Rectal smooth muscle tissue (tissue), 1 donor: ENCODE results near the gene ABCC4.

Experiments used
- H3K27ac ChIP-seq: one replicate; pipeline ENCODE4 v1.7.0; 2013; ENCODE audit warnings: low read depth, low read length, inconsistent platforms
- H3K27me3 ChIP-seq: one replicate; pipeline ENCODE4 v1.7.0; 2013; ENCODE audit warnings: low read length; ENCODE audit not compliant: control insufficient read depth, insufficient read depth
- H3K36me3 ChIP-seq: one replicate; pipeline ENCODE4 v1.7.0; 2013; ENCODE audit warnings: low read length; ENCODE audit not compliant: control insufficient read depth, insufficient read depth
- H3K4me1 ChIP-seq: one replicate; pipeline ENCODE4 v1.7.0; 2013; ENCODE audit warnings: low read length; ENCODE audit not compliant: control insufficient read depth, insufficient read depth
- H3K4me3 ChIP-seq: one replicate; pipeline ENCODE4 v1.7.0; 2013; ENCODE audit warnings: low read length
- H3K9ac ChIP-seq: one replicate; pipeline ENCODE4 v1.7.0; 2013; ENCODE audit warnings: low read length

The ABCC4 gene

DNA sequence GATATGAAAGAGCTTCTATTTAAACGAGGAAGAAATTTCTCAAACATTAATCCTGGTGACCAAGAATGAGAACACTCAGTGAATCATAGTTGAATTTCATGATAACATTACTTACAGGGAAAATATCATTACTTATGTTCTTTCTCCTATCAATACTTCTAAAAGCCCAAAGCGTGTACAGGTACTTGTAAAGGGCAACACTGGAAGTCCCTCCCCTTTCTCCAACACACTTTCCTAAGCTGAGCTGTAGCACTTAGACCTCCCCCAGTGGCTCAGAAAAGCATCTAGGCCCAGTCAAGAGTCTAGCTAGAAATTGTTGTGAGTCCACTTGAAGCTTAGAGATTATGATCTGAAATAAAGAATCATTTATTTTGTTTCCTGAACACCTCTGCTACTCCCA lies 150.7 kb downstream of the ABCC4 start:
- no peak overlapping the region for H3K27ac ChIP-seq
- H3K36me3 ChIP-seq: no peaks in the 10 kb centered on the region
- no peak overlapping the region for H3K9ac ChIP-seq
- no peaks in the 10 kb centered on the region for H3K27me3 ChIP-seq
- H3K4me1 ChIP-seq: no peaks in the 10 kb centered on the region
- no peak overlapping the region for H3K4me3 ChIP-seq

DNA sequence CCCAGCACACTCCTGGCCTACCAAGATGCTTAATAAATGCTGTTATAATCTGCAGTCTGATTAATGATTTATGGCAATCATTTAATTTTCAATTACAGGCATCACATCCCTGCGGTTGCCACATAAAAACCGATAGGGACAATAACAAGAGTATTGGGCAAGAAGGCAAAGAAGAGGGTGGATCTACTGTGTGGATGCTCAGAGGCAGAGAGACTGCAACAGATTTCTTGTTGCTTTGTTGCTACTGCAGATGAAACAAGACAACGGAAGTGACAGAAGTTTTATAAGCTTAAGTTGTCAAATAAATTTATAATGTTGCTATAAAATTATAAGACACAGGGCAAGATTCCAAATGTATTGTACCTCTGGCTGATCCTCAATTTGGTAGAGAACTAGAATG lies 154.8 kb downstream of the ABCC4 start:
- no peak overlapping the region for H3K27ac ChIP-seq

DNA sequence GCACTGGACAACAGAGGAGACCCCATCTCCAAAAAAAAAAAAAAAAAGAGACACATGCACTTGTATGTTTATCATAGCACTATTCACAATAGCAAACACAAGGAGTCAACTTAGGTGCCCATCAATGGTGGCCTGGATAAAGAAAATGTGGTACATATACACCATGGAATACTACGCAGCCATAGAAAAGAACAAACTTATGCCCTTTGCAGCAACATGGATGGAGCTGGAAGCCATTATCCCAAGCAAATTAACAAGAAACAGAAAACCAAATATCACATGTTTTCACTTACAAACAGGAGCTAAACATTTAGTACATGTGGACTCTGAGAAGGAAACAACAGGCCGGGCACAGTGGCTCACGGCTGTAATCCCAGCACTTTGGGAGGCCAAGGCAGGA lies 155.7 kb downstream of the ABCC4 start:
- Histone ChIP-seq H3K4me3 (no peak overlapping the region), H3K36me3 (no peaks in the 10 kb centered on the region), H3K27ac (no peak overlapping the region), H3K4me1 (no peaks in the 10 kb centered on the region), H3K9ac (no peak overlapping the region), H3K27me3 (no peaks in the 10 kb centered on the region)

More for the DNA sequence above, 154.8 kb downstream of the ABCC4 start:
- no peak overlapping the region for H3K4me3 ChIP-seq
- no peaks in the 10 kb centered on the region for H3K36me3 ChIP-seq
- no peaks in the 10 kb centered on the region for H3K27me3 ChIP-seq
- H3K9ac ChIP-seq: no peak overlapping the region
- no peaks in the 10 kb centered on the region for H3K4me1 ChIP-seq

DNA sequence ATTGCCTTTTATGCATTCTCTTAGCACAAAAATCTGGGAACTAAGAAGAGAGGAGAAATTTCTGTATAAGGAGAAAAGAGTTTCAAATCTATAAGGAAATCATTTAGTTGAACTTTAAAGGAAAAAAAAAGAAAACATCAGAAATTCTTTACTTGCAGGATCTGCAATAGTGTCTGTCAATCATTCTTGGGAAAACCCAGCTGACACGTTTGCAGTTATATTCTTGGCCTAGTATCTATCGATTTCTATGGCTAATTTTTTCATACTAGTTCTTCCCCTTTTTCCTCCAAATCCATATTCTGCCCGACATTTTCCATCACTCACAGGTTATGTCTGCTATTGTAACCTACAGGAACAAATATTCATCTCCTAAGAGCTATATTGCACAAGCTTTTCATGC lies 160.7 kb downstream of the ABCC4 start:
- no peaks in the 10 kb centered on the region for H3K27me3 ChIP-seq
- peaks cover 3% of the 10 kb centered on the region for H3K36me3 ChIP-seq
- H3K4me3 ChIP-seq: no peak overlapping the region
- H3K27ac ChIP-seq: no peak overlapping the region
- H3K4me1 ChIP-seq: no peaks in the 10 kb centered on the region
- no peak overlapping the region for H3K9ac ChIP-seq

DNA sequence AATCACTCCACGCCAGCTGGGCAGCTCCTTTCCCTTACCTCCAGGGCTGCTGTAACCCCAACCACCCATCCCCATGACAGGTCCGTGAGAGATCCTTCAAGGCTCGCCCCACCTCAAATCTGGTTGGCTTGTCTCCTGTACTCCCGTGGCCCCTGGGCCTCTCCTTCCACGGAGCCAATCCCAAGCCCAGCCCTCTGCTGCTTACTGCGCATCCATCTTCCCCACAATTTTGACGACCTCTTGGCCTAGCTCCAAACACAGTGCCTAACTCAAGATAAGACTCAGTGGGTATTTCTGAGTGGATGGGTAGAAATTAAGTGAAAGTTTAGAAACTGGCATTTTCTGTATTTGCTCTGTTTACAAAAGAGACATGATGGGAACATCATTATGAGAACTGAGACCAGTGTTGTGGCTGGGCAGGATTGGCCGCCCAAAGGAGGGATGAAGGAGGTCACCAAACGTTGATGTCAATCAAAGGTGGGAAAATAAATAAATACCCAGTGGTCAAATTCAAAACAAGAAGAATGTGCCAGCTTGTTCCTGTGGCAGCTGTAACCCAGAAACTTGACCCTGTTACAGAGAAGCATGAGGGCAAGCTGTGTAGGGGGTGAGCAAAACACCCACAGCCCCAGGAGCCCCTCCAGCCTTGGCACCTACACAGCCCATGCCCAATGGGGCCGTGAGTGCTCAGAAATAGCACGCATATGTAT lies 162.2 kb downstream of the ABCC4 start:
- no peak overlapping the region for H3K4me3 ChIP-seq
- H3K36me3 ChIP-seq: peaks cover 3% of the 10 kb centered on the region
- H3K9ac ChIP-seq: no peak overlapping the region
- H3K27ac ChIP-seq: no peak overlapping the region
- H3K27me3 ChIP-seq: no peaks in the 10 kb centered on the region
- no peaks in the 10 kb centered on the region for H3K4me1 ChIP-seq

DNA sequence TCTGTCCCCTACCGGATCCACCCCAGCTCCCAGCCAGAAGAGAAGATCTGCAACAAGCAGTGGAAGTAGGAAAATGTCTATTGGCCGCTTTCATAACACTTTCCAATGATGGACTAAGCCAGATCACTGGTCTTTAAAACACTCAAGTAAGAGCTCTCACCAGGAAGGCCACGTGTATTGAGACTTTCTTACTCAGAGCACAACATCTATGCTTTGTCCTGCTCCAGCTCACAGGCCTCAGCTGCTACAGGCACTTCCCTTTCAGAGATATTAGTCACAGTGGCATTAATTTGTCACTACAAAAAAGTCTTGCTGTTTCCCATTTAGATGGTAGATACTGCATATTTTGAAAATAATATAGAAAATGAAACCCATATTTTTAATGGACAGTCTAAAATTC lies 164.2 kb downstream of the ABCC4 start:
- Histone ChIP-seq H3K36me3 (peaks cover 3% of the 10 kb centered on the region), H3K27me3 (no peaks in the 10 kb centered on the region), H3K27ac (no peak overlapping the region), H3K9ac (no peak overlapping the region), H3K4me1 (no peaks in the 10 kb centered on the region), H3K4me3 (no peak overlapping the region)

DNA sequence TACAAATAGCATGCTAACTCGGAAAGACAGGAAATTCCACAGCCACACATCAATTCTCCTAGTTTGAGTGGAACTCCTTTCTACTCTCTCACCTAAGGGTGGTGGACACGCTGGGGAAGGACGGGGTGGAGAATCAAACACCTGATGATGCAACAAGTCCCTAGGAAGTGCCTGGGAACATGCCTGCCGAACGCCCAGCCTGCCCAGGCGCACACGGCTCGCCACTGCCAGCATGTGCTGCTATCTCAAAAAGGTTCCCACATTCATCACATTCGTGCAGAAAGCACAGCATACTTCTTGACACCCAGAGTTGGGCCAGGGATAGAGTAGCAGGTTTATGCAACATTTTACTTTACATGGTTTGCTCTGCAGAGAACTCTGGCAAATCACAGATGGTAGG lies 164.6 kb downstream of the ABCC4 start:
- Histone ChIP-seq H3K4me3 (no peak overlapping the region), H3K4me1 (no peaks in the 10 kb centered on the region), H3K9ac (no peak overlapping the region), H3K27me3 (no peaks in the 10 kb centered on the region), H3K36me3 (peaks cover 3% of the 10 kb centered on the region), H3K27ac (no peak overlapping the region)

DNA sequence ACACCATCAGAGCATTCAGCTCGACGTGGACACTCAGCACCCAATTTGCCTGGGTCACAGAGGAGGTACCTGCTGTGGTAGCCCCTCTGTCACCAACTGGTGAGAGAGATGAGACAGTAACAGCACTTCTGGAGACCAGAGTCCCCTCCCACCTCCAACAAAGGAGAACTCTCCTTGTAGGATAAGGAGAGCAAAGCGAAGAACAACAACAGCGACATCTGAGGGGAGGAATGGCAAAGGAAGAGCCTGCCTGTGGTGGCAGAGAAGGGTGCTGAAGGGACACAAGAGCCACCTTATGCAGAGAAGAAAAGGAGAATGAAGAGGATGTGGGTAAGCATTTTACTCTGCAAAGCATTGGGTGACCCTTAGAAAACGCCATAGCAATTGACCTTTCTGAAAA lies 167.8 kb downstream of the ABCC4 start:
- Histone ChIP-seq H3K4me1 (no peaks in the 10 kb centered on the region), H3K36me3 (no peaks in the 10 kb centered on the region), H3K27me3 (no peaks in the 10 kb centered on the region), H3K9ac (no peak overlapping the region), H3K27ac (no peak overlapping the region), H3K4me3 (no peak overlapping the region)

DNA sequence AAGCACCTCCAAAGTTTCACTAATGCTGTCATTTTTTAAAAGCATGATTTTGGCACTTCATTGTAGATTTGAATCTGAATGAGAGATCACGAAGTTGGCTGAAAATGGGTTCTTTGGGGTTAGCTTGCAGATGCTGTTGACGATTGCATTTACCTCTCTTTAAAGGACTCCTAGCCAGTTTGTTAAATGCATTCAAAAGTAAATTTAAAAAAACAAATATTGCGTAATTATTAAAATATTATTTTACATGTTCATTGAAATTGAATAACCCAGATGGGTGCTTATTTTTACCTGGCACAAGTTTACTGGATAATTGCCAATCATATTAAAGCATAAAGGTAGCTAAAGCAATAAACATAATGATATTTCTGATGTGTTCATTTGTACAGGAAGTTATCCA lies 172.2 kb downstream of the ABCC4 start:
- H3K27ac ChIP-seq: no peak overlapping the region
- no peaks in the 10 kb centered on the region for H3K4me1 ChIP-seq
- no peaks in the 10 kb centered on the region for H3K36me3 ChIP-seq
- no peak overlapping the region for H3K9ac ChIP-seq
- no peak overlapping the region for H3K4me3 ChIP-seq
- H3K27me3 ChIP-seq: no peaks in the 10 kb centered on the region

DNA sequence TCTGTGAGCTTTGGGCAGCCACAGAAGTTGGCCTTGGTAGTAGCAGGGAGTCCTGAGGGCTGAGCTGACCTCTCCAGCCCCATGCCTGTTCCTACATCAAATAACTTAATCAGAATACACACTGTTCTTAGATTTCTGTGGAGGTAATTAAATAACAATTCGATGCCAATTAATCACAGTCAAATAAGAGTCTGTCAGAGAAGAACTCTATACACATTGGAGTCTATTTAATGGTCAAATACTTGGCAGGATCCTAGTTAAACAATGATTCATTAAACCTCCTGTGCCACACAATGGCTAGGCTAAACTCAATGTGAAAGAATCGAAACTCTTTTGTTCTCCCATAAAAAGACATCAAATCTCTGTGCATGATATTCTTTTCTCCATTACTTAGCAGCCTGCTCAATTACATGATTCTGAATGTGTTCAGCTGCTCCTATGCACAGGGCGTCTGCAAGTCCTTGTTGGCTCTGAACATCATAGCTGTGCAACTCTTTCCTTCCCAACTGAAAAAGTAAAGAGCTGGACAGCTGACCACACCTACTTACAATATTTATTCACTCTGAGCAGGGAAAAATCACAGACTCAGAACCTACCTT lies 173.1 kb downstream of the ABCC4 start:
- Histone ChIP-seq H3K27me3 (no peaks in the 10 kb centered on the region), H3K9ac (no peak overlapping the region), H3K36me3 (no peaks in the 10 kb centered on the region), H3K4me1 (no peaks in the 10 kb centered on the region), H3K27ac (no peak overlapping the region), H3K4me3 (no peak overlapping the region)

DNA sequence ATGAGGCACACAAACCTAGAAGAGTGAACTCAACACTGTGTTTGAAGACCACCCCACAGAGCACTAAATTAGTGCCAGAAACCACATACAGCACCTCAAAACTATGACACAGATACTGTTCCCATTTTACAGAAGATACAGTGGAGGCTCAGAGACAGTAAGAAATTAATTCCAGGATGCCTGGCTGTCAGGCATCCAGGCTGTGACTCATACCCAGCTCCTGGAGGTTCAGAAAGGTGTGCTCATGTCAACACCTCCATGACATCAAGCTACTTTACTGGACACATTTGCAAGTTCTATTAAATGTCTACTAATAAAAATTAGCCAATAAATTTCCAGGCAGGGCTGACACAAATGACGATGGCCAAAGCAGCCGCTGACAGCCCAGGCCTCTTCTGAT lies 176.3 kb downstream of the ABCC4 start:
- Histone ChIP-seq H3K27me3 (no peaks in the 10 kb centered on the region), H3K27ac (no peak overlapping the region), H3K4me3 (no peak overlapping the region), H3K9ac (no peak overlapping the region), H3K4me1 (no peaks in the 10 kb centered on the region), H3K36me3 (no peaks in the 10 kb centered on the region)

DNA sequence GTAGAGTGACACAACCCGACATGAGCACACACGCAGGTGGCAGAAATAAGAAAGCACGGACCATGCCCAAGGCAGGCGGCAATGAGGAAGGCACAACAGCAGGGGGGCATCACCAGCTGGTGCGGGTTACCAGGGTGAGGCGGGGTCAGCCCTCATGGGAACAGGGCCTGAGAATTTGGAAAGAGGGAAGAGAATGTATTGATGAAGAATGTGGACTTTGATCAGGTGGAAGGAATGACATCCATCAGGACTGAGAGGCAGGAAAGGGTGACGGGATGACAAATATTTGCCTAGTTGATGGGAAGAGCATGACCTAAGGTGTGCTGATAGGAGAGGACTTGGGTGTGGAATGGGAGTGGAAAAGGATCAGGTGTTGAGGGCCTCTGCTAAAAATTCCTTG lies 177.5 kb downstream of the ABCC4 start:
- no peaks in the 10 kb centered on the region for H3K27me3 ChIP-seq
- H3K27ac ChIP-seq: no peak overlapping the region

DNA sequence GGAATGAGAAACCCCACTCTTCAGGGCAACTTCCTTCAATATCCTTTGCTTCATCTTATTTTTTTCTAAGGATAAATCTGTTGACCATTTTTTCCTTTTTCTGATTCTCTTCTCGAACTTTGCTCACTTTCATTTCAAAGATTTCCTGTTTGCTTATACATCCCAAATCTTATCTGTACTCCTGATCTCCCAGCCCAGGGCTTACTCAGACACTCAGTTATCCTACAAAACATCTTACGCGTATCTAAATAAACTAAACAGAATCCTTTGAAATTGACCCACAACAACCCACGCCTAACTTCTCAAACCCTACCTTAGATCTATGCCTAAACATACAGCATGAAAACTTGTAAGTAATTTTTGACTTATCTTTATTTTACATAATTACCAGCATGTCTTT lies 179.2 kb downstream of the ABCC4 start:
- no peak overlapping the region for H3K27ac ChIP-seq
- no peaks in the 10 kb centered on the region for H3K27me3 ChIP-seq
- no peak overlapping the region for H3K9ac ChIP-seq
- H3K4me1 ChIP-seq: no peaks in the 10 kb centered on the region
- no peaks in the 10 kb centered on the region for H3K36me3 ChIP-seq
- H3K4me3 ChIP-seq: no peak overlapping the region

More for the DNA sequence above, 177.5 kb downstream of the ABCC4 start:
- no peak overlapping the region for H3K9ac ChIP-seq
- no peaks in the 10 kb centered on the region for H3K36me3 ChIP-seq
- no peaks in the 10 kb centered on the region for H3K4me1 ChIP-seq
- H3K4me3 ChIP-seq: no peak overlapping the region
